ENCODE results near the gene FAM186B. TPM values are rescaled to one million over a fixed set of nuclear protein-coding genes. Genes with fewer than 3 reads are reported as not detected.
A peak's percentile ranks its signal among the peaks of the same experiment; 100 is the strongest.

FAM186B gene
- total RNA-seq, 4 donors from 2014 or later: 0.35 to 1.0 TPM; not detected in 2

DNA sequence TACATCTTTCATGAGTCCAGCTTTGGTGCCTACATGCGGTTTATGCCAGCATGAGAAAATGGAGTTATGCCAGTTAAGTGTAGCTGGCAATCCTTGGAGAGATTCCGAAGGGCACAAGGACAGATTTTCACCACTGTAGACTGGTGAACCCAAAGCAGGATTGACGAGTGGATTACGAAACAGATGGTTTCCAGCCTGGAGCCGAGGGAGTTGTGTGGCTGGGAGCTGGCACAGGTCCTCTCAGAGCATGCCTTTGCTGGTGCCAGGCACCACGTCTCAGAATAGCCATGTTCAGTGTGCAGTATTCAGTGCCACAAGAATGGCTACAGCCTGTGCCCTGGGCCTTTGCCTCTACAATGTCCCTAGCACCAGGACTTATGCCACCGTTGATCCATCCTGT is 53.4 kb downstream of the FAM186B start:
- Histone ChIP-seq H3K27ac (no peak overlapping the region), H3K4me1 (peaks cover 0 to 16% (median 6%) of the 10 kb centered on the region in 4 donors), H3K4me3 (no peak overlapping the region), H3K27me3 (no peaks in the 10 kb centered on the region), H3K9me3 (no peaks in the 10 kb centered on the region), H3K36me3 (peaks cover 0 to 8% (median 0%) of the 10 kb centered on the region in 3 donors)
- TF ChIP-seq POLR2A (IDR thresholded peaks at IDR 0.05): no peak
- TF ChIP-seq, protein P1, sequence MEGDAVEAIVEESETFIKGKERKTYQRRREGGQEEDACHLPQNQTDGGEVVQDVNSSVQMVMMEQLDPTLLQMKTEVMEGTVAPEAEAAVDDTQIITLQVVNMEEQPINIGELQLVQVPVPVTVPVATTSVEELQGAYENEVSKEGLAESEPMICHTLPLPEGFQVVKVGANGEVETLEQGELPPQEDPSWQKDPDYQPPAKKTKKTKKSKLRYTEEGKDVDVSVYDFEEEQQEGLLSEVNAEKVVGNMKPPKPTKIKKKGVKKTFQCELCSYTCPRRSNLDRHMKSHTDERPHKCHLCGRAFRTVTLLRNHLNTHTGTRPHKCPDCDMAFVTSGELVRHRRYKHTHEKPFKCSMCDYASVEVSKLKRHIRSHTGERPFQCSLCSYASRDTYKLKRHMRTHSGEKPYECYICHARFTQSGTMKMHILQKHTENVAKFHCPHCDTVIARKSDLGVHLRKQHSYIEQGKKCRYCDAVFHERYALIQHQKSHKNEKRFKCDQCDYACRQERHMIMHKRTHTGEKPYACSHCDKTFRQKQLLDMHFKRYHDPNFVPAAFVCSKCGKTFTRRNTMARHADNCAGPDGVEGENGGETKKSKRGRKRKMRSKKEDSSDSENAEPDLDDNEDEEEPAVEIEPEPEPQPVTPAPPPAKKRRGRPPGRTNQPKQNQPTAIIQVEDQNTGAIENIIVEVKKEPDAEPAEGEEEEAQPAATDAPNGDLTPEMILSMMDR (IDR thresholded peaks at IDR 0.05): no peak
- DNase-seq: no peak

DNA sequence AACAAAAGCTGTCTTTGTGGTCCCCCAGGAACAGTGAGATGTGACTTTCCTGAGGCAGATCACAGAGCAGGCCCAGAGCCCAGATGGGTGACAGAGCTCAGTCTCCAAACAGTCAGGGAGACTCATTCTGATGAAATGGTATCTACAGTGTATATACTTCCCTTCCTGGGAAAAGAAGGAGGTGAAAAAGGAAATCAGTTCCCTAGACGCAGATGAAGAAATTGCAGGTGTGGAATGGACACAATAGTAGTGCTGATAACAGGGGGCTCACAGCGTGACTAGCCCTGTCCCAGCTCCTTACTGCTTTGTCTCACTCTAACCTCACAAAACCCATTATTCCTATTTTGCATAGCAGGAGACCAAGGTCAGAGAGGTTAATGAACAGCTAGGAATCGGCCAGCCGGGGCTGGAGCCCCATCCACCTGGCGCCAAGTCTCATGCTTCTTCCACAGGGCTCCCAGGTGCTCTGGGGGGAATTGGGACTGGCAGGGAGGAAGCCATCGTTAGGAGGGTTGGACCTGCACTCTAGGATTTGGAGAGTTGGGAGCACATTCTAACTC is 54.7 kb downstream of the FAM186B start:
- H3K27ac ChIP-seq: no peak overlapping the region
- no peaks in the 10 kb centered on the region for H3K27me3 ChIP-seq
- no peak for DNase-seq
- no peak overlapping the region for H3K4me3 ChIP-seq
- TF ChIP-seq, protein P1 (IDR thresholded peaks at IDR 0.05): no peak
- TF ChIP-seq POLR2A (IDR thresholded peaks at IDR 0.05): no peak
- H3K9me3 ChIP-seq: no peaks in the 10 kb centered on the region
- peaks cover 0 to 16% (median 6%) of the 10 kb centered on the region in 4 donors for H3K4me1 ChIP-seq
- H3K36me3 ChIP-seq: no peaks in the 10 kb centered on the region

DNA sequence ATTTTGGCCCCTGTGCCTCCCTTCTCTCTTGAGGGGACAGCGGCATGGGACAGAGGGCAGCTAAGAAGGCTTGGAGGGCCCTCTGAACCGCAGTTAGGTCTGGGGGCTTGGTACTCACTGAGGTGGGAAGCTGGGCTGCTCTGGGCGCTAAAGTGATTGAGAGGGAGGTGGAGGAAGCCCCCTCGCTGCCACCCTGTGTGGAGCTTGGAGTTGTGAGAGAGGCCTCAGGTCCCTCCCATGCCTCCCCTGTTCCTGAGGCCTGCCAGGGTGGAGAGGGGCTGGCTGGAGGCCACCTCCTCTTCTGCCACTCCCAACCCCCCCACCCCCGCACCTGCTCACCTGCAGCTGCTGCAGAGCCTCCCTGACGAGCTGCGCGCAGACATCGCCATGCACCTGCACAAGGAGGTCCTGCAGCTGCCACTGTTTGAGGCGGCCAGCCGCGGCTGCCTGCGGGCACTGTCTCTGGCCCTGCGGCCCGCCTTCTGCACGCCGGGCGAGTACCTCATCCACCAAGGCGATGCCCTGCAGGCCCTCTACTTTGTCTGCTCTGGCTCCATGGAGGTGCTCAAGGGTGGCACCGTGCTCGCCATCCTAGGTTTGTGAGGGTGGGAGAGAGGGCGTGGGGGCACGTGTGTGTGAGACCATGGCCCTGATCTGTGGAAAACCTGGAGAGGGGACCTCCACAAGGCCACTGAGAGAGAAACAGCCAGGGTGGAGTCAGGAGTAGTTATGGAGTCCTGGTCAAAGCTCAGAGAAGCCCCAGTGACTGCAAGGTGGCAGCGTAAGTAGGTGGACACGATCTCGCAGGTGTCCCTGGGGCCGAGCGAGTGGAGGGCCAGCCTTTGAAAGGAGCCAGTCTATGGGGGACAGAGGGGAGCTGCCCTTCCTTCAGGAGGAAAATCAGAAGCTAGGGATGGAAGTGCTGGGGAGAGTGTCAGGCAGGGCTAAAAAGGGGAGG is 55.4 kb downstream of the FAM186B start:
- Histone ChIP-seq H3K4me1 (peaks cover 0 to 16% (median 6%) of the 10 kb centered on the region in 4 donors), H3K4me3 (peak overlapping the region in 1 of 4 donors; percentile 37), H3K27me3 (no peaks in the 10 kb centered on the region), H3K9me3 (no peaks in the 10 kb centered on the region), H3K36me3 (no peaks in the 10 kb centered on the region), H3K27ac (no peak overlapping the region)
- TF ChIP-seq POLR2A (IDR thresholded peaks at IDR 0.05): no peak
- TF ChIP-seq, protein P1 (IDR thresholded peaks at IDR 0.05): no peak
- DNase-seq: peak in 1 of 3 donors; percentile 40

DNA sequence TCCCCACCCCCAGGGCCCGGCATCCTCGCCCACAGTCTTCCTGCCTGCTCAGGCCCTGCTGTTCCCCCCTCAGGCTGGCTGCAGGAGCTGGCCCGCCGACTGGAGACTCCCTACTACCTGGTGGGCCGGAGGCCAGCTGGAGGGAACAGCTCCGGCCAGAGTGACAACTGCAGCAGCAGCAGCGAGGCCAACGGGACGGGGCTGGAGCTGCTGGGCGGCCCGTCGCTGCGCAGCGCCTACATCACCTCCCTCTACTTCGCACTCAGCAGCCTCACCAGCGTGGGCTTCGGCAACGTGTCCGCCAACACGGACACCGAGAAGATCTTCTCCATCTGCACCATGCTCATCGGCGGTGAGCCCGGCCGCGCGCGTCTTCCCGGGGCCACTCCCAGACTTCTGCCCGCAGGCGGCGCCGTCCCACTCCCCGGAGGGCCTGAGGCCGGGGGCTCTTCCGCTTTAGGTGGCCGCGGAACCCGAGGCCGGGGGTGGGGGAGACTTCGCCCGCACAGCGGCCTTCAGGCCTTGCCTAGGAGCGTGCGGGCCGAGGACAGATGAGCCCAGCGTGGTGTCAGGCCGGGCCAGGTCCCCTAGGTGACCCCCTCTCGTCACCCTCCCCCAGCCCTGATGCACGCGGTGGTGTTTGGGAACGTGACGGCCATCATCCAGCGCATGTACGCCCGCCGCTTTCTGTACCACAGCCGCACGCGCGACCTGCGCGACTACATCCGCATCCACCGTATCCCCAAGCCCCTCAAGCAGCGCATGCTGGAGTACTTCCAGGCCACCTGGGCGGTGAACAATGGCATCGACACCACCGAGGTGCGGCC is 56.4 kb downstream of the FAM186B start:
- H3K4me3 ChIP-seq: peak overlapping the region; percentile 11 to 44 (median 38)
- H3K27ac ChIP-seq: no peak overlapping the region
- no peaks in the 10 kb centered on the region for H3K36me3 ChIP-seq
- TF ChIP-seq, protein P1 (IDR thresholded peaks at IDR 0.05): no peak
- TF ChIP-seq POLR2A (IDR thresholded peaks at IDR 0.05): no peak
- DNase-seq: peak in 2 of 3 donors; percentile 27 to 52
- H3K9me3 ChIP-seq: no peaks in the 10 kb centered on the region
- no peaks in the 10 kb centered on the region for H3K27me3 ChIP-seq
- H3K4me1 ChIP-seq: peaks cover 0 to 16% (median 6%) of the 10 kb centered on the region in 4 donors

DNA sequence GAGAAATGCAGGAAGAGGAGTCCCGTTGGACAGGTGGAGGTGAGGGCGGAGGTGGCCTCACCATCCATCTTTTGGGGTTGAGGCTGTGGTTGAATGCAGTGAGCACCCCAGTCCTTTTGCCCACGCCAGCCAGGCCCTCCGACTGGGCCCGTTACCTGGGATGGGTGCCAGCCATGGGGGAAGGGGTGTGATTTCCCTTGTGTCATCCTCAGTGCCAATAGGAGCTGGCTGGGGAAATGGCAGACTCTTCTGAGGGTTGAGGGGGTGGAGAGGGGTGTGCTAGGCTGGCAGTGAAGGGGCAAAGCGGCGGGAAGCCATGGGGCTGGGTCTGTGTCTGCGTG is 57.0 kb downstream of the FAM186B start:
- DNase-seq: no peak
- TF ChIP-seq POLR2A (IDR thresholded peaks at IDR 0.05): no peak
- TF ChIP-seq, protein P1 (IDR thresholded peaks at IDR 0.05): no peak
- H3K27me3 ChIP-seq: no peaks in the 10 kb centered on the region
- peak overlapping the region in 3 of 4 donors; percentile 37 to 44 (median 40) for H3K4me3 ChIP-seq
- no peaks in the 10 kb centered on the region for H3K36me3 ChIP-seq
- H3K9me3 ChIP-seq: no peaks in the 10 kb centered on the region
- no peak overlapping the region for H3K27ac ChIP-seq
- H3K4me1 ChIP-seq: peaks cover 0 to 16% (median 6%) of the 10 kb centered on the region in 4 donors

Measured in Peyer's patch (tissue), 4 donors.